Osteoblast (primary cell): ENCODE data around the gene MRPL43. TPM values are rescaled to one million over a fixed set of nuclear protein-coding genes. Genes with fewer than 3 reads are reported as not detected.
A peak's percentile ranks its signal among the peaks of the same experiment; 100 is the strongest.

ENCODE experiments used
- DNase-seq: peaks from one replicate; pipeline ENCODE4 v3.0.0; 2011; ENCODE audit warnings: low spot score, mixed read lengths; ENCODE audit not compliant: insufficient read length; ENCODE audit errors: missing footprints
- H2AFZ ChIP-seq: 2 replicates; pipeline ENCODE4 v1.6.0; 2011; ENCODE audit warnings: mild to moderate bottlenecking, low read length
- H3K27ac ChIP-seq: 2 replicates; pipeline ENCODE4 v1.5.1; 2011; ENCODE audit warnings: mild to moderate bottlenecking, low read depth, low read length, moderate library complexity
- H3K27me3 ChIP-seq: 2 replicates; pipeline ENCODE4 v1.6.0; 2012; ENCODE audit warnings: mild to moderate bottlenecking, control low read depth, inconsistent platforms, low read length, moderate library complexity; ENCODE audit not compliant: insufficient read depth
- H3K36me3 ChIP-seq: 2 replicates; pipeline ENCODE4 v1.5.1; 2011; ENCODE audit warnings: mild to moderate bottlenecking, low read length, control low read depth, moderate library complexity; ENCODE audit not compliant: insufficient read depth
- H3K4me1 ChIP-seq: 2 replicates; pipeline ENCODE4 v1.5.1; 2011; ENCODE audit warnings: mild to moderate bottlenecking, low read length, control low read depth, moderate library complexity; ENCODE audit not compliant: insufficient read depth
- H3K4me2 ChIP-seq: 2 replicates; pipeline ENCODE4 v1.6.0; 2011; ENCODE audit warnings: mild to moderate bottlenecking, low read length; ENCODE audit not compliant: insufficient read depth
- H3K4me3 ChIP-seq: fragments of 200-600 bp; sonication (generic); 3 replicates; pipeline ENCODE4 v1.5.1; 2012; ENCODE audit warnings: mild to moderate bottlenecking, low read length, inconsistent platforms; ENCODE audit not compliant: insufficient read depth
- H3K79me2 ChIP-seq: 2 replicates; pipeline ENCODE4 v1.6.0; 2012; ENCODE audit warnings: mild to moderate bottlenecking, low read length, control low read depth, inconsistent platforms; ENCODE audit not compliant: insufficient read depth
- H3K9me3 ChIP-seq: 2 replicates; pipeline ENCODE4 v1.5.1; 2011; ENCODE audit warnings: low read depth, low read length, control low read depth
- H4K20me1 ChIP-seq: 2 replicates; pipeline ENCODE4 v1.6.0; 2012; ENCODE audit warnings: mild to moderate bottlenecking, low read length, control low read depth; ENCODE audit not compliant: insufficient read depth
- CTCF ChIP-seq: IDR thresholded peaks from 2 replicates; pipeline ENCODE4 v1.5.1; 2011; ENCODE audit warnings: mild to moderate bottlenecking, low read depth, low read length, moderate library complexity; ENCODE audit errors: extremely low read depth
- total RNA-seq: library from RNA; depleted of rRNA; stranded (reverse); fragments of >200 nt; gene quantifications from 2 replicates; pipeline ENCODE4 v1.2.3, GENCODE V29; 2012

MRPL43 gene
- total RNA-seq, 1 donor = 48.5 TPM

- Histone ChIP-seq H4K20me1 (peaks cover 27% of the 10 kb centered on the region), H3K4me1 (peaks cover 18% of the 10 kb centered on the region), H3K4me2 (no peak overlapping the region), H3K9me3 (no peaks in the 10 kb centered on the region), H3K4me3 (no peak overlapping the region), H2AFZ (no peak overlapping the region), H3K27me3 (no peaks in the 10 kb centered on the region), H3K79me2 (peaks cover 28% of the 10 kb centered on the region), H3K36me3 (peaks cover 37% of the 10 kb centered on the region), H3K27ac (no peak overlapping the region)
- DNase-seq = peak; percentile 87
- TF ChIP-seq CTCF = no peak
Observed at GRCh38 chr10:101007915-101008822, 20.9 kb upstream of the MRPL43 start.

GRCh38 chr10:101007099-101007711 lies 19.9 kb upstream of the MRPL43 start:
- H3K4me2 ChIP-seq = no peak overlapping the region

GRCh38 chr10:101006593-101007098 lies 19.3 kb upstream of the MRPL43 start:
- peaks cover 43% of the 10 kb centered on the region for H3K79me2 ChIP-seq
- H3K27ac ChIP-seq = no peak overlapping the region
- no peak for TF ChIP-seq CTCF
- no peaks in the 10 kb centered on the region for H3K27me3 ChIP-seq
- no peak overlapping the region for H2AFZ ChIP-seq
- peaks cover 42% of the 10 kb centered on the region for H4K20me1 ChIP-seq
- H3K9me3 ChIP-seq = no peaks in the 10 kb centered on the region
- peaks cover 43% of the 10 kb centered on the region for H3K36me3 ChIP-seq
- H3K4me2 ChIP-seq = no peak overlapping the region
- no peak overlapping the region for H3K4me3 ChIP-seq
- peak; percentile 71 for DNase-seq
- peaks cover 18% of the 10 kb centered on the region for H3K4me1 ChIP-seq

More at GRCh38 chr10:101007099-101007711, 19.9 kb upstream of the MRPL43 start:
- H3K27ac ChIP-seq = no peak overlapping the region
- no peaks in the 10 kb centered on the region for H3K9me3 ChIP-seq
- peaks cover 37% of the 10 kb centered on the region for H4K20me1 ChIP-seq
- H3K4me1 ChIP-seq = peaks cover 12% of the 10 kb centered on the region
- H2AFZ ChIP-seq = no peak overlapping the region
- peaks cover 43% of the 10 kb centered on the region for H3K36me3 ChIP-seq
- peaks cover 37% of the 10 kb centered on the region for H3K79me2 ChIP-seq
- DNase-seq = peak; percentile 82
- H3K4me3 ChIP-seq = no peak overlapping the region
- no peaks in the 10 kb centered on the region for H3K27me3 ChIP-seq
- no peak for TF ChIP-seq CTCF
